ENCODE data around the gene APH1B.
A peak's percentile ranks its signal among the peaks of the same experiment; 100 is the strongest.
"Not testable (repeated sequence)": the region's sequence is repeated elsewhere in the genome, so short reads cannot be mapped to it uniquely, and the experiment has no call there.

APH1B gene

DNA sequence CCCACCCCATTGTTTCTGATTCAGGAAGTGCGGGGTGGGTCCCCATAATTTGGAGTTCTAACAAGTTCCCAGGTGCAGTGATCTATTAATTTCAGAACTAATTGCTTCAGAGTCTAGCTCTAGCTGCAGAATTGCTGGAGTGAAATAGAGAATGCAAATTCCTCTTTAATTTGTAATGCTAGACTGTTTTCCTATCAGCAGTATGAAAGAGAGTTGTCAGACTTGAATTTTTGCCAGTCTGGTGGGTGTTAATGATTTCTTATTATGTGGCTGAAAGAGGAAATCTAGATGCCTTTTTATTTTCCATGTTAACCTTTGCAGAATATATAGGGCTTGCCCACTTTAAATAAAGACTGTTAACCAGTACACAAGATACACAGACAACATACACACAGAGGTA is 23.7 kb downstream of the APH1B start:
- no peak for DNase-seq

DNA sequence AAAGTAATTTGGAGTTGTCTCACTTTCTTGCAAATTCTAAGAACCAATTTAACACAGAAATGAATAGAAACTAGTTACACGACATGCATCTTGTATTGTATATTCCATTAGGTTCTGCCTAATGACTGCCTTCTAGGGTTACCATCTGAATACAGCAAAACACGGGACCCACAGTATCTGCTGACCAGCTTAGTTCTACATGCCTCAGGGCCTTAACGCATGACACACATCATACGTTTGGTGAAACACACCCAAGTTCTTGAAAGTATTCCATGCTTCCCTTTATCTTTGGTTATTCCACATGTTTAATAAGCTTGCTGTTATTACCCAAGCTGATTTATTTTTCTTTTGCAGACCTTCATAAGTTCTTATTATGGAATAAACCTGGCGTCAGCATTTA is 27.9 kb downstream of the APH1B start:
- DNase-seq = no peak

DNA sequence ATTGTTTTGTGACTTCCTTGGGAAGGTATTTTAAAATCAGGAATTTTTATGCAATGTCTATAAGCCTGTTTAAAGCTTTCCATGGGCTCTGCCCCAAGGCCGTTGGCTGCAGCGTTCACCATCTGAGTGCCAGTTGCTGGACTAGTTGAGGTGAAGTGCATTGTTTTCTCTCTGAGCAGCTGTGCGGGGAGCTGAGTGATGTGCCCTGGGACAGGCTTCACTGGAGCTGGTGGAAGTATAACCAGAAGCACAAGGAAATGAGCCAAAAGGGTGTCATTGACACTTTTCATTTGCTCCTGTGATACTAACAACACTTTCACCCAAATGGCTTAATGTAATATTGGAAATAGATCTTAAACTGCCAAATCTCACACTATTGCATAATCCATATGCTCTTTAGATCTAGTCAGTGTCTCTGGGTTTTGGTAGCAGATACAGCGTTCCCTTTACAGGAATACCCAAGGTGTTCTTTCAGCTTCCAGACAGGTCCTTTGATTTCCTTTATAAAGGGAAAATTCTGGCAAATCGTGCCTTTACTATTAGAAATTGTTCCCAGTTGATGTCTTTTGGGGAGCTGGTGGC is 29.2 kb downstream of the APH1B start:
- no peak for DNase-seq

DNA sequence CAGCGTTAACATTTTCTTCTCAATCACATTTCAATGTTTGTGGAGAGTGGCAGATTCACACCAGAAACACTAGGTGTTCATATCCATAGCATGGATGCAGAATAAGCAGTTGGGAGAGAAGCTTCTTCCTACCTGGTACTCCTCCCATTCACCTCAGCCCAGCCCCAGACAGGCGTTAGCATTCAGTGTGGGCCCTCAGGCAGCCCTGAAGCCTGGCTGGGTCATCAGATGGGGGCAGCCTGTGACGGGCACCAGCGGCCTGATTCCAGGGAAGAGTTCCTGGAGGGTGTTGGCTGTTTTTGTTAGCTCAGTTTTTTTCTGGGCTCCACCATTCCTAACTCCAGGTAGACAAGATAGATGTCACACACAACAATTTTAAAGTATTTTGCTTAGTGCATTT is 31.1 kb downstream of the APH1B start:
- no peak for DNase-seq

DNA sequence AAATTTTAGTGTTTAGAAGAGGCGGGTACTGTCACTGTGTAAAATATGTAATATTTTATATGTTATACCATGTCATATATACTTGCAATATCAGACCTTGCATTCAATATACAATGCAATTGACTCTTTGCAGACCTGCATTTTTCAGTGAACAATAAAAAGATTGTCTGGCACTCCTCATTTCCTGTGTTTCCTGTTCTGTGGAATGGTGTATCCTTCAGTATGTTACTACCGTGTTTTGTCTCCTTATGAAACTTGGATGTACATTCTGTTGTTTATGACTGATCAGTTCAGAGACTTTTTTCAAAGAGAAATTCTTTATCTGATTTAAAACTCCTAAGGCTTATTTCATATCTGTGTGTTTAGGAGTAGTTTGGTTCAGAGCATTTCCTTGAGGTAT is 31.5 kb downstream of the APH1B start:
- no peak for DNase-seq

DNA sequence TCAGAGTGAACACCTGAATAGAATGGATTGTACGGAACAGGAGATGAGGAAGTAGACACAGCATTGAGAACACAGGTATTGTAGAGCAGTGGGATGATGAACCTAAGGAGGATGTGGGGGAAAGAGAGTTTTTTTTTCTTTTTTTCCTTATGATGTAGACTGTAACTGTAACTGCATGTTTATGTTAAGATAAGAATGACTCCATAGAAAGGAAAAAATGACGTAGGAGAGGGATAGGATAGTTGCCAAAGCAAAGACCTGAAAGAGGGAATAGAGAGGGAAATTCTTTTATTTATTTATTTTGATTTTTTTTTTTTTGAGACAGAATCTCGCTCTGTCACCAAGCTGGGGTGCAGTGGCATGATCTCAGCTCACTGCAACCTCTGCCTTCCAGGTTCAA is 33.2 kb downstream of the APH1B start:
- no peak for DNase-seq

DNA sequence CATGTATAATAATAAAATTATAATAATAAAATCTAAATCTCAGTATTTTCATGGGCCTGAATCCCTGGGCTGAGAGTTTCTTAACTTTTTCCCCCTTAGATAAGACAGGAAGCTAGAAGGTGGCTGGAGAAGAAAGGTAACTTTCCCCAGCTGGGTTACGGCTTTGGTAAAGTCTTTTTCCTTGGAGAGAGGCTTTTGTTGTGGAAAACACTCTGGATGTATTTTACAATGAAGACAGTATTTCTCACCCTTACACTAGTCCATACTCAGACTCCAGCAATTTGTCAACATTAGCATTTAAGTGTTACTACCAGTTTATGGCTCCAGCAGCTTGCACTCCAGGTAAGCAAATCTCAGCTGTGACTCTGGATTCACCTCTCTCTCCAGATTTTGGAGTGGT is 34.9 kb downstream of the APH1B start:
- no peak for DNase-seq

DNA sequence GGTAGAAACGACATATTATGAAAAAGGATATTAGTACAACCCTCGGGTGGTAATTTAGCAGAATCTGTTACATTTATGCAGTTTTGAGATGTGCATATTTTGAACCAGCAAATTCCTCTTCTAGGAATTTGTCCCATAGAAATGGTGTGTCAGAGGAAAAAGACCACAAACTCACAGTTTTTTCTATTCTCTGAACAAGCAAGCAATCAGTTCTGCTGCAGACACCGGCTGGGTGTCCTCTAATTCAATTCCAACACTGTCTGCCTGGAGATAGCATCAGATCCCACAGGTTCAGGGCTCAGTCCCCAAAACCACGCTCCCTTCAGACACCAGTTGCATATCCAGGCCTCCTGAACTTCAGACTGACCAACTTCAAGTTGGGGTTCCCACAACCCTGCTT is 36.4 kb downstream of the APH1B start:
- DNase-seq = no peak

DNA sequence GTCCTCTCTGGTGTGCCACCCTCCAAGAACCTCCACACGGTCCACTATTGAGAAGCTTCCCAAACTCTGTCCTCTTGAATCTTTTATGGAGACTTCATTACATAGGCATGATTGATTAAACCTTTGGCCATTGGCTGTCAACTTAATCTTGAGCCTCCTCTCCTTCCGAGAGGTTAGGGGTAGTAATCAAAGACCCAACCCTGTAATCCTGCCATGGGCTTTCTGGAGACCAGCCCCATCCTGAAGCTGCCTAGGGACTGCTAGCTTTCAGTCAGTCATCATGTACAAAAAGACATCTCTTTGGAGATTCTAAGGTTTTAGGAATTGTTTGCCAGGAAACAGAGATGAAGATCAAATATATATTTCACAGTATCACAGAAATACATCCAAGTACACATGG is 37.0 kb downstream of the APH1B start:
- DNase-seq = no peak

DNA sequence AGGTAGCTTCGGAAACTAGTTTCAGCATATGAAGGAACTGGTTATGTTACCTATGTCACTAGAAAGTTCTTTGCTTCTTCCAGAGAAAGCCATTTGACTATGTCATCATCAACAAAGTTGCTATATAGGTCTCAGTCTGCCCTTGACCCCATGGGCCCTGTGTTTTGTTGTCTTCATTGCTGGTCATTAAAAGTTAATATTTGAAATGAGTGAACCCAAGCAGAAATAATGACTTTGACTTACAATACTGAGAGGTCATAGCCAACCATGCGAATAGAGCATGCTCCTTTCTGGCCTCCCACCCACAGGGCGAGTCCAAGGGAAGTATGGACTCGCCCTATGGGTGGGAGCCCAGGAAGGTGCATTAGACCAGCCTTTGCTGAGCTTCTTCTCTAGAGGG is 40.9 kb downstream of the APH1B start:
- no peak for DNase-seq

DNA sequence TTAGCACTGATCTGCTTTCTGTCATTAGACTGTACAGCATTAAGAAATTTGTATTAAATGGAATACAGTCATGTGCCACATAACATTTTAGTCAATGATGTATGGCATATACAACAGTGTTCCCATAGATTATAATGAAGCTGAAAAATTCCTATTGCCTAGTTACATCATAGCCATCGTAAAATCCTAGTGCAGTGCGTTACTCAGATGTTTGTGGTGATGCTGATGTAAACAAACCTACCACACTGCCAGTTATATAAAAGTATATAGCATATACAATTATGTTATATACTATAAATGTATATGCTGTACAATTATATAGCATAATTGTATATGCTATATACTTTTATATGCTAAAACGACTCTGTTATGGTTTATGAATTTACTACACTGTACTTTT is 41.7 kb downstream of the APH1B start:
- no peak for DNase-seq

DNA sequence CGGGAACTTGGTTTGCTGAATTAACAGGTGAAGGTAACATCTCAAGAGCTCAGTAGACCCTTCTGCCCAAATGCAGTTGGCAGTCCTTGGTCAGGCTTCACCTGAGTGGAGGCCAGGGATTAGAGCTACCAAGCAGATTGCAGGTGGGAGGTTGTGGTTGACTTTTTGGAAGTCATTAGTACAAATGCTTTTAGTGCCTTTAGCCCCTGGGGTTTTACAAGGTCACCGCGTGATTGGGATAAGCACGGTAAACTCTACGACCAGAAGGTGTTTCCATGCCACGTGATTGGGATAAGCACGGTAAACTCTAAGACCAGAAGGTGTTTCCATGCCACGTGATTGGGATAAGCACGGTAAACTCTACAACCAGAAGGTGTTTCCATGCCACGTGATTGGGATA is 43.0 kb downstream of the APH1B start:
- DNase-seq = peak; percentile 31

DNA sequence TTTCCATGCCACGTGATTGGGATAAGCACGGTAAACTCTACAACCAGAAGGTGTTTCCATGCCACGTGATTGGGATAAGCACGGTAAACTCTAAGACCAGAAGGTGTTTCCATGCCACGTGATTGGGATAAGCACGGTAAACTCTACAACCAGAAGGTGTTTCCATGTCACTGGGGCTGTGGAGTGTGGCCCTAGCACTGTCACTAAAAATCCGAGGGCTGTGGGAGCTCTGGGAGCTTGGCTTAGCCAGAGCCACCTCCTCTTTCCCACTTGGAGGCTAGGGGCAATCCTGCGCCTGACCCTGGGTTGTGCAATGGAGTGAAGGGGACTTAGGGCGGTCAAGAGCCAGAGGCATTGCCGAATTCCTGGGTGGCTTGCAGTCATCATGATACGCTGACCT is 43.6 kb downstream of the APH1B start:
- DNase-seq = not testable (repeated sequence)

DNA sequence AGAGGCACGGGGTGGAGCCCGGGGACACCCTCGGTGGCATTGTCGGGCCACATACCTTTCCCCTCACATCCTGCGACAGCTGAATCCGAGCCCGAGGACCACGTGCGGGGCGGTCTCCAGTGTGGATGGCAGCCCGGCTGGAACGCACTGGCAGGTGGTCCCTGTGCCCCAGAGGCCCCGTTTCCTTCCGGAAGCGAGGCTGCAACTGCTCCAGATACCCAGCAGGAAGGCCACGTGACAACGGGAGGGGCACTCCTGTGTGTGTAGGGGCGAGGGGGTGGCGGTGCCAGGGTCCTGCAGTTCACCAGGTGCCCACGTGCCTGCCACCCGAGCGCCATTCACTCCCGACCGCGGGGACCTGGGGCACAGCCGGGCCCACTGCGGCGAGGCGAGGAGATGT is 44.1 kb downstream of the APH1B start:
- no peak for DNase-seq

DNA sequence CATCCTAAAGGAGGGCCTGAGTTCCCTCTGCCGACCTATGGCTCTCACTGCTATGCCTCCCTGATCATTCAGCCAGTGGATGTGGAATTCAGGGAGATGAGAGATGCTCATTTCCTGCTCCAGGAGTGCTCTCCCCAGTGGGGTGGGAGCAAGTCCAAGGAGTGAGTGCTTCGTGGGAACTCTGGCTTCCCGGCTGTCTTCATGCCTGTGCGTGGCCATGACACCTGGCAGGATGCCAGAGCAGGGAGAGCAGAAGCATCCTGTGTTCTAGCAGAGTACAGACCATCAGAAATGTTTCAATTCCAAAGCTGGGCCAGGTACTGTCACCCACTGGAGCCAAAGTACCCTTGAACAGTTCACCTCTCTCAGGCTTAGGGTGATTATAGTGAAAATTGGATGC is 45.1 kb downstream of the APH1B start:
- DNase-seq = no peak

DNA sequence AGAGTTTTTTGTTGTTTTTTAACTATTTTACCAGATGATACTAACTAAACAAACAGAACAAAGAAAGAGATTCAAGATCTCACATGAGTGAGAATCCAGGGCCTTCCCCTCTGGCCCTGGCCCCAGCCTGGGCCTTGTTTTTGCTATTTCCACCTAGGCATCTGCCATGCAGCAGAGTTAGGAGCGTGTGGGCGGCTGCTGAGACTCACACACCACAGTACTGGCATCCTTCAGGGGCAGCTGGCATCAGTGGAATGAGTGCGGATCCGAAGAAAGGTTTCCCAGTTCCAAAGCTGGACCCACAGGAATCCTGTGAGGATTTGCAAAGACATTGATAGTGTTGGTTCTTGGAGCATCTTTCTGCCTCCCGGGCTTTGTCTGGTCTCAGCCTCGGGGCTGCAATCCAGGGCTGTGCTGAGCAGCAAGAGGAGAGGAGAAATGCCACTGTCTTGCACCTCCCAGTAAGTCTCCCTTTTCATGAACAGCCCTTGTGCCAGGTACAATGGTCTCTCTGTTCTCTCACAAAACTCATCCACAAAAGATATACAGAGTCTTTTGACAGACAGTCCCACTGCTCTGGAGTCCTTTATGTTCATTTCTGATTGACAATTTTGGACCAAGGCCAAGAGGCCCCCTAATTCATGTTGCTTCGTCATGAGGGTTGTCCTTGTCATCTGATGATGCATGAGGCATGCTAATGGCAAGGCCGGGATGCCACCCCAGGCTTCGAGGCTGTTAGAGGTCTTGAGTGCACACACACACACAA is 46.6 kb downstream of the APH1B start:
- DNase-seq = no peak

DNA sequence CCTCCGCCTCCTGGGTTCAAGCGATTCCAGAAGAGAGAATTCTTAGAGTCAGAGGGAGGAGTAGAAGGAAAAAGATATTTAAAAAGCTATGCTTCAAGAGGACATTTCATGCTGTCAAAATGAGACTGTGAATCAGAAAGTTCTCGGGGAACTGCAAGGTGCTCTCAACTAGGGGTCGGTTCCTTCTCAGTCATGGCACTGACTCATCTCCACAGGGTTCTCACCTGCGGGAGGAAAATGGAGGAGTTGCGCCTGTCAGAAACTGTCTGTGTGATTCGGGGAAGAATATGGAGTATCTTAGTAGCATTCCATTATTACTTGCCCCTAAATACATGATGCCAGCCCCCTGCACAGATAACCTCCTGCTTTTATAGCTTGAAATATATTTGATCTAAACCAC is 47.4 kb downstream of the APH1B start:
- no peak for DNase-seq

DNA sequence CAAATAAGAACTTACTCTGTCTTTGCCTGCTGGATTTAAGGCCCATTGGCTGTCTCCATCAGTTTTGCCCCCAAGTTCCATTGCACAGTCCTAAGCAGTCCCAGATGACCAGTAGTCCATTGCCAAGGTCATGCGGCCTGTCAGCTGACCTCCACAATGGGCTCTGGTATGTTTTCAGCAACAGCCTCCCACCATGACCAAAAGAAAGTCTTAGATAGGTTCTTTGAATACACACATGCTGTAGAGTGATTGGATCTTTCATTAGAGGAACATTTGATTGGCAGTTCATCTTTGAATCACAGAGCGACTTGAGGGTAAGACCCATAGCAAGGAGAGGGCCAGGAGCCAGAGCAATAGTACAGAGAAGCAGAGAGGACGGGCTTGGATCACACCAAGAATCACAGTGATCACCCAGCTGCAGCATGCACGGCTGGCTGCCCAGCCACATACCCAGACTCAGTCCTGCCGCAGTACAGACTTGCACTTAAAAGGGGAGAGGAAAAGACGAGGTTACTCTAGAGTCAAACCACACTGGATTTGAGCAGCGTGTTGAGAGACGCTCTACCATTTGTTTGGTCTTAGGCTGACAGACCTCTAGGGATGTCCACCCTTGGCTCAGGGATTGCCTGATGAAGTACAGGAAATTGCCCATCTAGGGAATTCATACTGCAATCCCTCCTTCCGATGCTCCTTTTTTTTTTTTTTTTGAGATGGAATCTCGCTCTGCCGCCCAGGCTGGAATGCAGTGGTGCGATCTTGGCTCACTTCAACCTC is 50.4 kb downstream of the APH1B start:
- DNase-seq = no peak

DNA sequence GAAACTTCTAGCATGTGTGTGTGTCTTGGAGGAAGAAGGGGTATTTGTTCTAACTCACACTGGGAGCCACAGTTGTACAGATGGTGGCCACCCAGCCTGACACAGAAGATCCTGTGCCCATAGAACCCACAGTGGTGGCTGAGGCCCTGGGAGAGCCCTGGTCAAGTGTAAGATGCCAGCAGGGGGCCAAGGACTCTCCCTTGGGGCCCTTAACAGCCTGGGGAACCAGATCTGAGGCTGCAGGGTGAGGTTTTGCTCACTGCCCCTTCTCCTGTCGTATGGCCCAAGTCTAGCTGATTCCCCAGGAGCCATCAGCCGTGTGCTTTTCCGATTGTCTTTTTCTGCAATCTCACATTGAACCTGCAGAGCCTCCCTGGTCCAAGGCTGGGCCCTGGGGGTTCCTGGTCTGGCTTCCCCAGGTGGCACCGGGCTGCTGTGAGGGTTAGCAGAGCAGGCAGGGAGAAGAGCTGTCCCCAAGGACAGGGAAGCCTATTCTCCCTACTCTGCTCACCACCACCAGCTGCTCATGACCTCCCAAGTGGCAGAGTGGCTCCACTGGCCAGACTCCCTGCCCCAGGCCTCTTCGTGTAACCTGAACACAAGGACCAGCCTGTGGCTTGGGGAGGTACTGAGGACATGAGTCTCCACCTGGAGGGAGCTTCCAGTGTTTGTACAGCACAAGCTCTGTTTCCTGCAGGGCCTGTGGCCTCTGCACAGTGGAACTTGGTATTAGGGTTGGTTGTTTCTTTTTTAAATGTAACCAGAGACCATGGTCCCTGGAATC is 52.4 kb downstream of the APH1B start:
- no peak for DNase-seq

DNA sequence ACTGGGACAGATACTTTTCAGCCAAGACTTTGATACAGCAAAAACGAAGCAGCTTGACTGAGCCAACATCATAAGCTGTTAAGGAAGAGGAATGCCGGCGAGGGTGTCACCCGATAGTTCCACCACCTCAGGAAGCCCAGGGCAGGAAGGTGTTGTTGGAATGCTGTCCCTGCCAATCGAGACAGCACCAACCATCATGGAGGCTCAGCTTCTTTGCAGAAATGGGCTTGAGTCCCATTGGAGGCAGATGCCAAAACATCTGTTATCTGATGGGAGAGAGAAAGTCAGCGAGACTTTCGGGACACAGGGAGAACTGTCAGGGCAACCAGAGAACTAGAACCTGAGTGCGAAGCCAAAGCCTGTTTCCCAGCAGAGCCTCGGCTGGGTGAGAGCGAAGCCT is 53.5 kb downstream of the APH1B start:
- DNase-seq = no peak

DNA sequence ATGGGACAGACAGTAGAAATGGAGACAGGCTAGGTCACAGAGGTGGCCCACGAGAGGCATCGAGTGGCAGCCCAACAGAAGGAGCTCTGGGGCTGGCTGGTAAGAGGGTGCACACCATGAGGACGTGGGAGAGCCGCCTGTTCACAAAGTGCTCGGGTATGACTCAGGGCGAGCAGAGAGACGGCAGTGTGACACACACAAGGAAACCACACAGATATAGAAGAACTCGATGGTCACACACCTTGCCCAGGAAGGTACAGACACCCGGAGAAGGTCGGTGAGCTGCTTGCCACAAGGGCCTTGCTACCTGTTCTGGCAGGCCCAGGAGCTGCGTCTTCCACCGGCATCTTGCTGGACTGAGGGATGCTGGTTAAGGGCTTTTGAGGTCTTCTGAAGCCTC is 54.1 kb downstream of the APH1B start:
- no peak for DNase-seq

DNA sequence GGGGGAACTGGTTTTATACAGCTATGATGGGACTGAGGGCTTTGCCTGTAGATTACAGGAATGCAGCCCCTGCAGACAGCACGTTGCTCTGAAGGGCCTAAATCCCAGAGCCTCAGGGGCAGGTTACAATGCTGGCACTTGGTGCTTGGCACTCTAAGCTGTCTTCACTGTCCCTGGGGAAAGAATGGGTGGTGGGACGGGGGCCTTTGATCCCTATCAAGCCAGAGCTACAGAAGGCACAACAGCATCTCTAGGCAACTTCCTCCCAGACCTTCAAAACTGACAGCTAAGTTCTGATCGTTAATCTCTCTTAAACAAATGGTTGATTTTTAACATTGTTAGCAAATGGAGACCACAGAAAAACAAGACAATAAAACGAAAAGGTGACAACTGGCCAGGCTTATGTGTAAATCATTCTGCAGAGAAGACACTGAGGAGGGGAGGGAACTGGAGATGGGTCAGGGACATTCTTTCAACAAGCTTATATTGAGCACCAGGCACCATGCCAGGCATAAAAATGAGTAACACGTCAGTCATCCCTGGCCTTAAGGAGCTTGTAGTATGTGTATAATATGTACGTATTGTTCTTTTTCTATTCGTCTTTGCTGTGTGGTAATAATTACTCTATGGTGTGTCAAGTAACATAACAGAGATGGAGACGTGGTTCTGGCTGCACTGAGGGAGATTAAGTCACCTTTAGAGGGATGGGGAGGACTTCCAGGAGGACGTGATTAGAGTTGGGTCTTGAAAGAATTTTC is 55.1 kb downstream of the APH1B start:
- no peak for DNase-seq

DNA sequence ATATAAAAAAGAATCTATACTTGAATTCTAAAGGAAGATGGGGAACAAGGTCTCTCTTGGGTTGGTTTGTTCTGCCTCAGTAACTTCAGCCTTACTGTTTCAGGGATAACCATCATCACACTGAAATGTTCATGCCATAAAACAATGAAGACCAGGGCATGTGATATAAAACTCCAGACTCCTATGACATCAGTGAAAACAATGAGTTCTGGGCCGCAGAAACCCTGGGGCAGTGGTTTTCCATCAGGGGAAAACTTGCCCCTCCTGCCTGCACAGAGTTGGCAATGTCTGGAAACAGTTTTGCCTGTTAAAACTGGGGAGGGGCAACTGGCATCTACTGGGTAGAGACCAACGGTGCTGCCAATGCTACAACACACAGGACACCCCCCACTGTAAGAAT is 57.4 kb downstream of the APH1B start:
- DNase-seq = no peak
